GM13977 (cell line): ENCODE results near the gene SIGLEC11.
A peak's percentile ranks its signal among the peaks of the same experiment; 100 is the strongest.

Source experiments
- DNase-seq: peaks from one replicate; pipeline ENCODE4 v3.0.0; 2012; ENCODE audit warnings: low spot score
- in situ Hi-C: fragments of 300-500 bp; cut with MboI; formaldehyde crosslinking; loops from one replicate; pipeline ENCODE4 v1.12.0; 2022; ENCODE audit warnings: low sequenced_read_pairs, low pct_unique_long_range_greater_than_20kb, mixed read lengths, inconsistent platforms; ENCODE audit not compliant: unreplicated experiment
- TF ChIP-seq, protein P1 (sequence below): IDR thresholded peaks from 2 replicates; pipeline ENCODE4 v1.5.1; 2012; ENCODE audit warnings: mild to moderate bottlenecking, control low read depth; ENCODE audit not compliant: insufficient read depth; ENCODE audit errors: extremely low read depth, missing control alignments

SIGLEC11 gene

DNA sequence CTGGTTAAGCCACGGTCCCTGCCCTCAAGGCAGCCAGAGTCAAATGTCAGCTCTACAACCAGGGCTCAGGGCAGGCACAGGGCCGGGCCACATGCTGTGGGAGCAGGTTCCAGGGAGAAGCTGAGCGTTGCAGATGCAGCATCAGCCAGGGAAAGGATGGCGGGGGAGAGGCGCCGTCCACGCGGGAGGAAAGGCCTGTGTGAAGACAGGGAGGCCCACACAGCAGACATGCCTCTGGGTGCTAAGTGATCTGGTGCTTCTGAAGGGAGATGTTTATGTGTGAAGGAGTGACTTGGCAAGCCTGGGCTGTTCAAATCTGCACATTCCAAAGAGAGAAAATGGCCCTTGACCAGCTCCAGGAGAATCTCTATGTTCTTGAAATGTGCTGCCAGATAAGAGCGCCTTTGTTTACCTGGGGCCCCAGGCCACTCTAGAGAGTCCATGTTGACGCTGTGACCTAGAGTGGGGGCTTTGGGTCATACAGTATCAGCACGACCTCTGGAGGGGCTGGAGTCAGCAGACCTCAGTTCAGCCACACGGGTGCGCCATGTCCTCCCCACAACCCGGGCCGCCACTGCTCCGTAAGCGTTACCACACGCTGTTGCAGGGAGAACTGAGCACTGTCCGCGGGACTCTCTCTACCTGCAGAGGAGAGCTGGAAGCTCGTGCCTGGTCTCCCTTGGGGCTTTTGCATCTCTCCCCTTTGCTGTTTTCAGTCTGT, 47.8 kb downstream of the SIGLEC11 start:
- TF ChIP-seq, protein P1, sequence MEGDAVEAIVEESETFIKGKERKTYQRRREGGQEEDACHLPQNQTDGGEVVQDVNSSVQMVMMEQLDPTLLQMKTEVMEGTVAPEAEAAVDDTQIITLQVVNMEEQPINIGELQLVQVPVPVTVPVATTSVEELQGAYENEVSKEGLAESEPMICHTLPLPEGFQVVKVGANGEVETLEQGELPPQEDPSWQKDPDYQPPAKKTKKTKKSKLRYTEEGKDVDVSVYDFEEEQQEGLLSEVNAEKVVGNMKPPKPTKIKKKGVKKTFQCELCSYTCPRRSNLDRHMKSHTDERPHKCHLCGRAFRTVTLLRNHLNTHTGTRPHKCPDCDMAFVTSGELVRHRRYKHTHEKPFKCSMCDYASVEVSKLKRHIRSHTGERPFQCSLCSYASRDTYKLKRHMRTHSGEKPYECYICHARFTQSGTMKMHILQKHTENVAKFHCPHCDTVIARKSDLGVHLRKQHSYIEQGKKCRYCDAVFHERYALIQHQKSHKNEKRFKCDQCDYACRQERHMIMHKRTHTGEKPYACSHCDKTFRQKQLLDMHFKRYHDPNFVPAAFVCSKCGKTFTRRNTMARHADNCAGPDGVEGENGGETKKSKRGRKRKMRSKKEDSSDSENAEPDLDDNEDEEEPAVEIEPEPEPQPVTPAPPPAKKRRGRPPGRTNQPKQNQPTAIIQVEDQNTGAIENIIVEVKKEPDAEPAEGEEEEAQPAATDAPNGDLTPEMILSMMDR = peak; percentile 19
- no peak for DNase-seq
- in situ Hi-C loops = no loop called here

DNA sequence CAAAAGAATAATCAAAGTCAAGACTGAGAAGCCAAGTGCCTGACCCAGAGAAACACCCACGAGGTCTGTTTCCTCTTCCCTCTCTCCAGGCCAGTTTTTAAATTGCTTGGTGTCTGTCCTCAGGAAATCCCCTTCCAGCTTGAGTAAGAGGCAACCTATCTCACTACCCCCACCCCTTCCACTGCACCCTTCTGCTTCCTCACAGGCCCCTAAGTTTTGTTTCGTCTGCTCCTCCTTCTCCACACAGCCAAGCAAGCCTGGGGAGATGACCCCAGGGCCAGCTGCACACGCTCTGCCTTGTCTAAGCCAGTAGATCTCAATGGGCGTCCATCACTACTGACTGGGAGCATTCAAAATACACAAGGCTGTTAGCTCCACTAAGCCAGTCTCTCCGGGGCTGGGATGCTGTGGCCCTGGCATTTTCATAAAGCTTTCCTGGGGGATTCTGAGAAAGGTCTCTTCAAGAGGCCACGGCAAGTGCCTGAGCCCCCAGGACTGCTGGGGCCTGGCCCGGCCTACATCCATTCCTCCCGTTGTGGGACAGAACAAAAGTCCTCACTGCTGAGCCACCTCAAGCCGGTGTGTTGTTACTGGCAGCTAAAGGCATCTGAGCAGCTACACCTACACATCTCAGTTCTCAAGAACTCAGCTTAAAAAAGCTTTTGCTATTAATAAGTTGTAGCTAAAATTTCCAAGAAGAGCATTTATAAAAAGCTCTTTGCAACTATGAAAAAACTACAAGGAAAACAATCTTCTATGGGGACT, 49.4 kb downstream of the SIGLEC11 start:
- TF ChIP-seq, protein P1 = no peak
- peak; percentile 86 for DNase-seq
- in situ Hi-C loops = no loop called here

DNA sequence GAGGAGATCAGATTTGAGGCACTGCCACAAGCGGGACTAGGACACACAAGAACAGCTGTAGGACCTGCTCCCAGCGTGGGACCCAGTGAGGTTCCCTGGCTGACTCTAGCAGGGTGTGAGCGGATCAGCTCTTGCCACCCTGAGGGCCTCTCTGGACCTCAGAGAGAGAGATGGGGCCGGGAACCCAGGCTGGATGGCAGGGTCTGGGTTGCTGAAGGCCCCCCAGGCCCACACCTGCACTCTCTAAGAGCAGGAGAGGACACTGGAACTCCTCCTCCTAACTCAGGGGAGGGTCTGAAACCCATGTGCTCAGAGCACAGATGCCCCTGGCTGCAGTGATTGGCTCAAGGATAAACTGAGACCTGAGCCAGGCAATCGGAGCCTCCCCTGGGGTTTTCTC, 50.8 kb downstream of the SIGLEC11 start:
- DNase-seq = no peak
- TF ChIP-seq, protein P1 = no peak
- in situ Hi-C loops = no loop called here

DNA sequence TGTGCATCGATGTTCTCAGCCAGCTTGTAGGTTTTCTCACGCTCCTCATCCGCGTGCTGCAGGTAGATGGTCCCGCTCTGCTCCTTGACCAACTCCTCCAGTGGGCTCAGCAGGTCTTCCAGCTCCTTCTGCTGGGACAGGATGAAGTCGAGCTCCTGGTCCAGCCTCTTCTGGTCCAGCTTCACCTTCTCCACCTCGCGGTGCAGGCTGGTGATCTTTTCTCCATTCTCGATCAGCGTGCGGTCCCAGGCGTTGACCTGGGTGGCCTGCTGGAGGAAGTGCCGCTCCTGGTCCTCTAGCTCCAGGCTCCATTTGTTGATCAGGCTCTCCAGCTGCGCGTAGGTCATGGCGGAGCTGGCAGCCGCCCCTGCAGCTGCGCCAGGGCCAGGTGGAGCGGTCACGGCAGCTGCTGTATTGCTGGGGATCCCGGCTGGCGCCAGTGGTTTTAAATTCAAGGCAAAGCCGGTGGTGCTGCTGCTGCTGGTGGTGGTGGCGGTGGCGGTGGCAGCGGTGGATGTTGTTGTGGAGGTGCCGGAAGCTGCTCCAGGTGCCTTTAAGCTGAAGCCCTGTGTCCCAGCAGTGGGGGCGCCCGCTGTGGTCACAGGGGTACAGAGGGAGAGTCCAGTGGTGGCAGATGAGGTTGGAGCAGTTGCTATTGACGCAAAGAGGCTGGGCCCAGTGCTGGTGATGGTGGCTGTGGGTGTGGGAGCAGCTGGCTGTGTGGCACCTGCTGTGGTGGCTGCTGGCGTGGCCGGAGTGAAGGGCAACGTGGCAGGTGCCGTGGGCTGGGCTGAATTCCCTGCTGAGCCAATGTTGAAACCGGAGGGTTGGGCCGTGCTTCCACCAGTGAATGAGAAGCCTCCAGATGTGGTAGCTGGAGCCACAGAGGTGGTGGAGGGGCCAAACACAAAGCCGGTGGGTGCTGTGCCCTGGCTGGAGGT, 52.2 kb downstream of the SIGLEC11 start:
- in situ Hi-C loops = no loop called here
- DNase-seq = no peak
- TF ChIP-seq, protein P1 = no peak

DNA sequence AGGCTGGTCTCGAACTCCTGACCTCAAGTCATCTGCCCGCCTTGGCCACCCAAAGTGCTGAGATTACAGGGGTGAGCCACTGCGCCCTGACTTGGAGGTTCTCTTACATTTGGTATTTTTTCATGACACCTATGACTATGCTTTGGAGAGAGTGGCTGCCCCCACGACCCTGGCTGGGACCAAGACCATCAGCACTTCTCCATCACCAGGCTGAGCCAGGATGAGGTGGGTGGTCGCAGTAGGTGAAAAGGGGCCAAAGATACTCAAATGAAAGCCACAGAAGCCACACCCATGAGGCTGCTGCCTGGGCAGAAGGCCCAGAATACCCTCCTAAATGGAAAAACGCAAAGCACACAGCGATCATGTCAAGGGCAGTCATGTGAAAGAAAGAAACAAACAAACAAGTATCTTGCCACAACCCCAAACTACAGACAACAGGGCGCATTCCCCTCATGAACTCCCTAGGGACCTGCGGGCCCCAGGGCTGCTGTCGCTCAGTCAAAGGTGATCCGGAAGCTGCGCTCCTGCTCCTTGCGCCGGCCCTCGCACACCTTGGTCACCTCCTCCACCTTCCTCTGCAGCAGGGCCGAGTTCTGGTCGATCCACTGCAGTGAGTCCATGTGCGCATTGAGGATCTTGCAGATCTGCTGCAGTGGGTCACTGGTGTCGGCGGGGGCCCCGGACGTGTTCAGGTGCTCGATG, 53.1 kb downstream of the SIGLEC11 start:
- in situ Hi-C loops = no loop called here
- peak; percentile 52 for DNase-seq

More for the DNA sequence above, 53.1 kb downstream of the SIGLEC11 start:
- TF ChIP-seq, protein P1 = no peak
